HCT116 (cell line): Measurements from ENCODE around the gene NFATC1.

ENCODE experiments used
- EZH2 ChIP-seq: fragments of 200-600 bp; sonication (generic); IDR thresholded peaks from 2 replicates; pipeline ENCODE4 v1.6.1; 2017; ENCODE audit warnings: antibody characterized with exemption, mixed run types
- POLR2A ChIP-seq: IDR thresholded peaks from 2 replicates; pipeline ENCODE4 v1.7.0; 2011; ENCODE audit warnings: borderline replicate concordance; ENCODE audit not compliant: insufficient read depth, insufficient read length; ENCODE audit errors: extremely low read depth
- POLR2AphosphoS5 ChIP-seq: IDR thresholded peaks from 2 replicates; pipeline ENCODE4 v1.6.1; 2011; ENCODE audit warnings: mild to moderate bottlenecking, low read depth, low read length, moderate library complexity
- SIN3A ChIP-seq: IDR thresholded peaks from 2 replicates; pipeline ENCODE4 v1.6.1; 2012; ENCODE audit warnings: low read depth
- SP1 ChIP-seq: IDR thresholded peaks from 2 replicates; pipeline ENCODE4 v1.6.1; 2012; ENCODE audit warnings: low read depth
- YY1 ChIP-seq: IDR thresholded peaks from 2 replicates; pipeline ENCODE4 v1.6.1; 2011; ENCODE audit warnings: low read length, low read depth, moderate library complexity, mild to moderate bottlenecking; ENCODE audit not compliant: insufficient replicate concordance; ENCODE audit errors: extremely low read depth
- TF ChIP-seq, protein P1 (sequence below): IDR thresholded peaks from 2 replicates; pipeline ENCODE4 v1.6.1; 2012
- TF ChIP-seq, protein P2 (sequence below): IDR thresholded peaks from 2 replicates; pipeline ENCODE4 v1.6.1; 2012
- TF ChIP-seq, protein P3 (sequence below), 3 experiments: fragments of 200-600 bp in 1 of 3; sonication (generic) in 1 of 3; IDR thresholded peaks in 2 of 3; conservative IDR thresholded peaks in 1 of 3; 2 replicates each; pipeline ENCODE4 v1.5.1; 2012 to 2017; ENCODE audit warnings: low read depth in 2 of 3, low read length in 2 of 3, antibody characterized with exemption in 1 of 3, borderline replicate concordance in 1 of 3, control low read depth in 1 of 3, mild to moderate bottlenecking in 1 of 3, mixed read lengths in 1 of 3, mixed run types in 1 of 3, moderate library complexity in 1 of 3; ENCODE audit not compliant: insufficient read depth in 1 of 3
- TF ChIP-seq, protein P4 (sequence below): IDR thresholded peaks from 2 replicates; pipeline ENCODE4 v1.6.1; 2012; ENCODE audit warnings: low read depth

DNA sequence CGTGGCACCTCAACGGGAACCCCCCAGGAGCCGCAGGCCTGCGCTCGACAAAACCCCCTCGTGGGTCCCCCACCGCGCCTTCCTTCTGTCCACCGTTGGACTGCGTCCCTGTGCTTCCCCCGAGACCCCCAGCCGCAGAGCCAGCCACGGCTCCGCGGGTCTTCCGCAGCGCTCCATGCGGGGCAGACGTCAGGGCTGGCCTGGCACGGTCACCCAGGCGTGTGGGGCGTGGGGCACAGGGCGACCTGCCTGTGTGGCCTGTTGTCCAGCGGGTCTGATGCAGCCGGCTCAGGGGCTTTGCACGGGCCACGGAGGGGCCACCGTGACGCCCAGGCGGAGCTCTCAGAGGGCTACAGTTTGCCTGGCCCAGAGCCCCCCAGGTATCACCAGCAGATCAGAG lies 11.0 kb downstream of the NFATC1 start:
- TF ChIP-seq, protein P1, sequence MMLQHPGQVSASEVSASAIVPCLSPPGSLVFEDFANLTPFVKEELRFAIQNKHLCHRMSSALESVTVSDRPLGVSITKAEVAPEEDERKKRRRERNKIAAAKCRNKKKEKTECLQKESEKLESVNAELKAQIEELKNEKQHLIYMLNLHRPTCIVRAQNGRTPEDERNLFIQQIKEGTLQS: no peak
- TF ChIP-seq YY1 (no peak), POLR2A (no peak), SP1 (no peak), POLR2AphosphoS5 (no peak), SIN3A (no peak), EZH2 (no peak)
- TF ChIP-seq, protein P2, sequence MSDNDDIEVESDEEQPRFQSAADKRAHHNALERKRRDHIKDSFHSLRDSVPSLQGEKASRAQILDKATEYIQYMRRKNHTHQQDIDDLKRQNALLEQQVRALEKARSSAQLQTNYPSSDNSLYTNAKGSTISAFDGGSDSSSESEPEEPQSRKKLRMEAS: no peak
- TF ChIP-seq, protein P3, sequence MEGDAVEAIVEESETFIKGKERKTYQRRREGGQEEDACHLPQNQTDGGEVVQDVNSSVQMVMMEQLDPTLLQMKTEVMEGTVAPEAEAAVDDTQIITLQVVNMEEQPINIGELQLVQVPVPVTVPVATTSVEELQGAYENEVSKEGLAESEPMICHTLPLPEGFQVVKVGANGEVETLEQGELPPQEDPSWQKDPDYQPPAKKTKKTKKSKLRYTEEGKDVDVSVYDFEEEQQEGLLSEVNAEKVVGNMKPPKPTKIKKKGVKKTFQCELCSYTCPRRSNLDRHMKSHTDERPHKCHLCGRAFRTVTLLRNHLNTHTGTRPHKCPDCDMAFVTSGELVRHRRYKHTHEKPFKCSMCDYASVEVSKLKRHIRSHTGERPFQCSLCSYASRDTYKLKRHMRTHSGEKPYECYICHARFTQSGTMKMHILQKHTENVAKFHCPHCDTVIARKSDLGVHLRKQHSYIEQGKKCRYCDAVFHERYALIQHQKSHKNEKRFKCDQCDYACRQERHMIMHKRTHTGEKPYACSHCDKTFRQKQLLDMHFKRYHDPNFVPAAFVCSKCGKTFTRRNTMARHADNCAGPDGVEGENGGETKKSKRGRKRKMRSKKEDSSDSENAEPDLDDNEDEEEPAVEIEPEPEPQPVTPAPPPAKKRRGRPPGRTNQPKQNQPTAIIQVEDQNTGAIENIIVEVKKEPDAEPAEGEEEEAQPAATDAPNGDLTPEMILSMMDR (IDR thresholded peaks at IDR 0.05 in 2 of 3, conservative IDR thresholded peaks at IDR 0.05 in 1 of 3; ENCODE audit: borderline replicate concordance in 1 of 3, insufficient read depth in 1 of 3, low read depth in 2 of 3, low read length in 2 of 3): no peak
- TF ChIP-seq, protein P4, sequence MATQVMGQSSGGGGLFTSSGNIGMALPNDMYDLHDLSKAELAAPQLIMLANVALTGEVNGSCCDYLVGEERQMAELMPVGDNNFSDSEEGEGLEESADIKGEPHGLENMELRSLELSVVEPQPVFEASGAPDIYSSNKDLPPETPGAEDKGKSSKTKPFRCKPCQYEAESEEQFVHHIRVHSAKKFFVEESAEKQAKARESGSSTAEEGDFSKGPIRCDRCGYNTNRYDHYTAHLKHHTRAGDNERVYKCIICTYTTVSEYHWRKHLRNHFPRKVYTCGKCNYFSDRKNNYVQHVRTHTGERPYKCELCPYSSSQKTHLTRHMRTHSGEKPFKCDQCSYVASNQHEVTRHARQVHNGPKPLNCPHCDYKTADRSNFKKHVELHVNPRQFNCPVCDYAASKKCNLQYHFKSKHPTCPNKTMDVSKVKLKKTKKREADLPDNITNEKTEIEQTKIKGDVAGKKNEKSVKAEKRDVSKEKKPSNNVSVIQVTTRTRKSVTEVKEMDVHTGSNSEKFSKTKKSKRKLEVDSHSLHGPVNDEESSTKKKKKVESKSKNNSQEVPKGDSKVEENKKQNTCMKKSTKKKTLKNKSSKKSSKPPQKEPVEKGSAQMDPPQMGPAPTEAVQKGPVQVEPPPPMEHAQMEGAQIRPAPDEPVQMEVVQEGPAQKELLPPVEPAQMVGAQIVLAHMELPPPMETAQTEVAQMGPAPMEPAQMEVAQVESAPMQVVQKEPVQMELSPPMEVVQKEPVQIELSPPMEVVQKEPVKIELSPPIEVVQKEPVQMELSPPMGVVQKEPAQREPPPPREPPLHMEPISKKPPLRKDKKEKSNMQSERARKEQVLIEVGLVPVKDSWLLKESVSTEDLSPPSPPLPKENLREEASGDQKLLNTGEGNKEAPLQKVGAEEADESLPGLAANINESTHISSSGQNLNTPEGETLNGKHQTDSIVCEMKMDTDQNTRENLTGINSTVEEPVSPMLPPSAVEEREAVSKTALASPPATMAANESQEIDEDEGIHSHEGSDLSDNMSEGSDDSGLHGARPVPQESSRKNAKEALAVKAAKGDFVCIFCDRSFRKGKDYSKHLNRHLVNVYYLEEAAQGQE: no peak
